A204.1 (cell line): ENCODE data around the gene ASB9.
"Not testable (repeated sequence)": the region's sequence is repeated elsewhere in the genome, so short reads cannot be mapped to it uniquely, and the experiment has no call there.

Experiments
- FAIRE-seq: peaks from 2 replicates; lab custom pipeline; 2012; peaks lifted over from hg19 to GRCh38; lab: Jason Lieb, UNC

Gene ASB9, protein sequence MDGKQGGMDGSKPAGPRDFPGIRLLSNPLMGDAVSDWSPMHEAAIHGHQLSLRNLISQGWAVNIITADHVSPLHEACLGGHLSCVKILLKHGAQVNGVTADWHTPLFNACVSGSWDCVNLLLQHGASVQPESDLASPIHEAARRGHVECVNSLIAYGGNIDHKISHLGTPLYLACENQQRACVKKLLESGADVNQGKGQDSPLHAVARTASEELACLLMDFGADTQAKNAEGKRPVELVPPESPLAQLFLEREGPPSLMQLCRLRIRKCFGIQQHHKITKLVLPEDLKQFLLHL

DNA sequence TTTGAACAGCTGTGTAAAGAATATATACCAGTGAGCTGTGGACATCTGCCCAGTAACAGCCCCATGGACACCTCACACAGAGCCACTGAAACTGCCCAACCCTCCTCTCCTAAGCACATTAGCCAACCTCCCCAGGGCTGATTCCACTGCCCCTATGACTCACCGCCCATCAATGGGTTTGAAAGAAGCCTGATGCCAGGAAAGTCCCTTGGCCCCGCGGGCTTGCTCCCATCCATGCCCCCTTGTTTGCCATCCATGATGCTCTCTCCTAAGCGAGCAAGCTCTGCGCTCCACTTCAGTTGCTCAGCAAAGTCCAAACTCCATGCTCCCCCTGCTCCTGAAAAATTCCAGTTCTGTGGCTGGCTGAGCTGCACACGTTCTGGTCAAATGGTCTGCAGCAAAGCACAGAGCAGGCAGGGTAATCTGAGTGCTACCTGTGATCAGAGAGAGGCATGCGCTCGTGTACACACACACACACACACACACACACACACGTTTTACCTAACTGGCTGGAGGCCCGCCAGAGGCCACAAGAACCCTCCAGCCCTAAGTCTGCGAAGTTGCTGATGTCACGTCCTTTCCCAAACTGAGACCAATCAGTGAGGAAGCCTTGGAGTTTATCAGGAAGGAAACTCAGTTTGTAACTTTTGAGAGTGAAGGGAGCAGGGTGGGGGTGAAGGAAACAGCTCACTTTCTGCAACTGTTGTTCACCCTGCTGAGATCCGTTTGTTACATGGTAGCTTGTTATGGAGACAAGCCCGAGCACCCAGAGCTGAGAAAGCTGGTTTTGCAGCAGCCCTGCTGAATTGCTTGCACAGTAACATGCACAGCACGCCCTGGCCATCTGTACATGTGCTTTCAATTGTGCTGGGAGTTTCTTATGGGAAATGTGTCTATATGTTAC is at the start of gene ASB9:
Gene ASB9 (minus strand): TSS at position 466 of the 904 bp plus-strand sequence. CDS start 209 bp downstream, at position 257.
- no peak for FAIRE-seq

- FAIRE-seq = no peak
Measured at GRCh38 chrX:15319075-15319474, 49.2 kb upstream of the ASB9 start.

GRCh38 chrX:15315509-15315908 is 45.6 kb upstream of the ASB9 start, which contains the start of gene ASB11:
ASB11 (minus strand) TSS chrX:15315640; CDS start chrX:15315605, 35 bp downstream.
- FAIRE-seq = no peak

- no peak for FAIRE-seq
Measured at GRCh38 chrX:15314472-15314871, 44.6 kb upstream of the ASB9 start.

DNA sequence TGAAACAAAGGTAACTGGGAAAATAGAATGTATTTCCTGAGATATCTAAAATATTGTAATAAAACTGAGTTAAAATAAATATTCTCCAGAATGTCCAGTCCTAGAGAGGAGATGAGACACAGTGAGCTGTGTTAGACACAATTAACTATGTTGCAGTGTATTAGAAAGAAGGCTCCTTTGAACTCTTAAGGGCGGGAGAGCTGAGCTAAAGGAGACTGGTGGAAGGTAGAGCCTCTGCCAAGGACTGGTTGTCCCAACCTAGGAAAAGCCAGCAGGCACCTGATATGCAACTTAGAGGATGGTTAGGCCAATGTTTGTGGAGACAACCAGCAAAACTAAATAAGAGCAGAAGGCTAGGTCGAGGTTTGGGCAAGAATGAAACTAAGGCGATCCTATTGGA is 41.2 kb upstream of the ASB9 start:
- no peak for FAIRE-seq

GRCh38 chrX:15310117-15310516 is 40.2 kb upstream of the ASB9 start:
- FAIRE-seq = no peak

DNA sequence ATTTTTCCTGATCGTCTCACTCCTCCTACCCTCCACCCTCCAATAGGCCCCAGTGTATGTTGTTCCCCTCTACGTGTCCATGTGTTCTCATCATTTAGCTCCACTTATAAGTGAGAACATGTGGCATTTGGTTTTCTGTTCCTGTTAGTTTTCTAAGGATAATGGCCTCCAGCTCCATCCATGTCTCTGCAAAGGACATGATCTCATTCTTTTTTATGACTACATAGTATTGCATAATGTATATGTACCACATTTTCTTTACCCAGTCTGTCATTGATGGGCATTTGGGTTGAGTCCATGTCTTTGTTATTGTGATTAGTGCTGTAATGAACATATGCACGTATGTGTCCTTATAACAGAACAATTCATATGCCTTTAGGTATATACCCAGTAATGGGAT is 36.0 kb upstream of the ASB9 start:
- FAIRE-seq = not testable (repeated sequence)

- no peak for FAIRE-seq
Measured at GRCh38 chrX:15301924-15302323, 32.0 kb upstream of the ASB9 start.

DNA sequence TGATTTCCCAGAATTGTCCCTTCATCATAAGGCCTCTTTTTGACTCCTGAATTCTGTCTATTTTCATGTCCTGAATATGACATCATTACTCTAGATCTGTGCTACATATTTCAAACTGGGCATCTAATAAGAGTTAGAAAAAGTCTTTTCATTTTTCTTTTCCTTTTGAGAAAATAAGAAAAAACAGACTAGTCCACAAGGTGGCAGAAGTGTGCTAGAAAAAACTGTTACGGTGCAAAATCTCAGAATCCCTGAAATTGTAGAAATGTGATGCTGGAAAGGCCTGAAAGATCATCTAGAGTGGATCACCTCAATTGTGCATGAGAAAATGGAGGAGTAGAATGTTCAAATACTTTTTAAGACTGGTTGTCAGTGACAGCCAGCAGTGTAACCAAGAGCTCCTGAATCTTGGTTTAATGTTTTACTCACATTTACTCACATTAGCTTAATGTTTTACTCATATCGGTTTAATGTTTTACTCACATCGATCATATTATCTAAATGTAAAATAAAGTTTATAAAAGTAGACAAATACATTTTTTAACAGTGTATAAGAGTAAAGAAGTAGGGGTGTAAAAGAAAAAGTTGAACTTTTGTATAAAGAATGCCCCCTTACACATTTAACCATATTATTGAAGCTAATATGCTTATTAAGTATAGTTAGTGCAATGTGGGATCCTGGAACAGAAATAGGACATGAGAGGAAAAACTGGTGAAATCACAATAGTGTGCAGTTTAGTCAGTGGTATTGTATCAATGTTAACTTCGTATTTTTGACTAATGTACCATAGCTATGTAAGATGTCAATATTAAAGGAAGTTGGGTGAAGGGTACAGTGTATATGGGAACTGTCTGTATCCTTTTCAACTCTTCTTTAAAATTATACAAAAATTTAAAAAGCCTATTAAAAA is 30.3 kb upstream of the ASB9 start:
- FAIRE-seq = peak; percentile 94

DNA sequence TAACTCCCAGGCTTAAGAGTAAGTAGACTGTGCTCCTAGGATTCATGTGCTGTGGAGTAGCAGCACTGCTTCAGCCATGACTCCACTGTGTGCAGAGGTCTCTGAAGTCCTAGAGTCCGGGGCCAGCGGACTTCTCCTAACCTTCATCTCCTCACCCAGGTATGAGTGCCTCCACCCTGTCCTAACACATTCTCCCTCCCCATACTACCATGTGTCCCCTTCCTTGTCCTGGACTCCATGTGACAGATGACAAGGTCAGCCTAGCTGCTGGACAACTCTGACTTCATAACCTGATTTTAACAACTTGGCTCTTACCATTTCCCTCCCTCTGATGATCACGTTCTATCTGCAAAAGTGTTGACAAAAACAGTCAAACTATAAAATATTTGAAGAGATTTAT is 28.9 kb upstream of the ASB9 start:
- no peak for FAIRE-seq

GRCh38 chrX:15298201-15298600 is 28.3 kb upstream of the ASB9 start:
- FAIRE-seq = no peak

GRCh38 chrX:15293451-15293850 is 23.6 kb upstream of the ASB9 start:
- FAIRE-seq = no peak

- no peak for FAIRE-seq
Measured at GRCh38 chrX:15292861-15293260, 23.0 kb upstream of the ASB9 start.

GRCh38 chrX:15277604-15278003 is 7.7 kb upstream of the ASB9 start:
- FAIRE-seq = no peak

DNA sequence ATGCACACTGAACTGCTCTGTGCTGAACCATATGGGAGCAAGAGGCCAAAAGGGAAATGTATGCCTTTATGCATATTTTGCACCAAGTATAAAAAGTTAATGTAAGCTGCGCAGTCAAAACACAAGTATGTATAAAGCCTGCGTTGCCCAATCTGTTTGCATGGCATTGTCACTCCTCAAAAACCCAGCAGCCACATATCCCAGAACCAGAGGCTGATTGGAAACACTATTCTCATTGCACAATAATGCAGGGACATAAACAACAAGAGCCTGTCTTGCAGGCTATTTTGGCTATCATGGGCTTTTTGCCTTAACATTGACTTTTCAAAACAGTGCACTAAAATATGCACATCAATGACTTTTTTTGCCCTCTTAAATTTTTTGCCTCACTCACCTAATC is 5.1 kb upstream of the ASB9 start:
- no peak for FAIRE-seq

- FAIRE-seq = not testable (repeated sequence)
Measured at GRCh38 chrX:15273275-15273674, 3.4 kb upstream of the ASB9 start.

DNA sequence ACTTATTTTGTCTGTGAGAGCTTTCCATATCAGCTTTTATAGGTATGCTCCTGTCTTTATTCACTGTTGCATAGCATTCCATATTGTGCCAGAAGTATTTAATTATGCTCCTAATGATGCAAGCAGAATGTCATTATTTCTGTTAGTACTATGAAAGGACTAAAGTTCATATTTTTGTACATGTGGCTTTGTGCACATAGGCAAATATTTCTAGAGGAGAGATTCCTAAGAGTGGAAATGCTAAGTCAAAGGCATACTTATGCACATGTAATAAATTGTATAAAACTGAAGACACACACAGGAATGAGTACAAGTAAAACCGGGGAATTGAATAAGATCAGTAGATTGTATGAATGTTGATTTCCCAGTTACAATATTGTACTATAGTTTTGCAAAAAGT is 1.9 kb upstream of the ASB9 start:
- no peak for FAIRE-seq

GRCh38 chrX:15269120-15269519 is 763 bp downstream of the ASB9 start:
- no peak for FAIRE-seq

- FAIRE-seq = no peak
Measured at GRCh38 chrX:15254852-15255251, 15.0 kb downstream of the ASB9 start.

DNA sequence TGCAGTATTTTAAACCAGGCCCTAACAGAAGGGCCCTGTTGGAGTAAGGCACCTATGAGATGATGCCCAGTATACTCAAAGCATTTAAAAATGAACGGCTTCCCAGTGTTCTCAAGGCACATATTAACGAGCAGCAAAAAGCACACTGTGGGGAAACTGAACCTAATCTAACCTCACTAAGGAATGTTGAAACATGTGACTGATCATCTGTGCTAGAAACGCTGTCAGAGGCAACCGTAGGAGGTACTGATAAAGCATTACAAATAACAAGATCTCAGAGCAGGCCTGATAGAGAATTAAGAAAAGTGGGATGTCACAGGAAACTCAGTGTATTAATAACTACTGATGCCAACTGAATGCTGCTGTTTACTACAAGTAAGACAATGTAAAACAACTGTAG is 24.0 kb downstream of the ASB9 start:
- no peak for FAIRE-seq

DNA sequence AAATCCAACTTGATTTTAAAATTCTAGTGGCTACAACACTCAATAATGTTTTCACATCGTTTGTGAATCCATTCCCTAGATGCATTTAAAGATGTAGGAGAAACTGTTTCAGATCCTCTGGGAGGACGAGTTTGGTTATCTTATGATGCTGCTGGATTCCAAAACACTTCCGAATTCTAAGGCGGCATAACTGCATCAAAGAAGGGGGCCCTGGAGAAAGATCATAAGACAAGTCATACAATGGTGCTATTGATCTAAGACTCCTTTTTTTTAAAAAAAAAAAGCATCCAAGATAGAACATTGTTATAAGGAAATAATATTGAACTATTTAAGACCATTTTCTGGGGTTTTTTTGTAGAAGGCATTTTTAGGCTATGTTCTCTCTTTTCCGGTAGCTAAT is 25.5 kb downstream of the ASB9 start:
- FAIRE-seq = no peak

DNA sequence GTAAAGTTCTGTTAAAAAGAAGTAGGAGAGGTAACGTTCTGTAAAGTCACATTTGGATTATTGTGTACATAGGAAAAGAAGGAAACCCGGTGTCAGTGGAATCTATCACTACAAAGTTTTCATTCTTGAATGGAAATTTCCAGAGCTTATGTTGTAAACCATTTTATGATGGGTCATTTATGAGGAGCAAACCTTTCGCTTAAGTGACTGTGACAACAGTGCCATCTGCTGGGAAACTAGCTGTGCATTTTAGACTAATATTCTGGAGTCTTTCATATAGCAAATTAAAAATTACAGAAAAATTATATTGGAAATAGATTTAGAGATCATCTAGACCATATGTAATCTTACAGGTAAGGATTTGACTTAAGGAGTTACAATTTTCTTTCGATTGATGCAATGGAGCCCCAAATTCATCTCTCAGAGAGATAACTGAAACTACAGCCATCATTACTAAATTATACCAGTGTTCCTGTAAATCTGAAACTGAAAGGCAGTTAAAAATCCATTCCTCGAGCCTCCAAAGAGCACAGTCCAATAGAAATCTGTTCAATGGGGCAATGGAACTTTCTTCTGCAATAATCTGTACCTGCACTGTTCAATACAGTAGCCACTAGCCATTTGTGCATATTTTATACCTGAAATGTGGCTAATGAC is 26.9 kb downstream of the ASB9 start:
- FAIRE-seq = peak; percentile 97
